Measurements from ENCODE around the gene DNAH11. TPM values are rescaled to one million over a fixed set of nuclear protein-coding genes. Genes with fewer than 3 reads are reported as not detected.

DNAH11 gene
- total and polyA plus RNA-seq, 2 of the 4 experiments (the other 2 are of a cell fraction): not detected

GRCh38 chr7:21548491-21548890, 5.7 kb downstream of the DNAH11 start:
- Histone ChIP-seq H2AK5ac (ENCODE audit: low read depth, low read length) (no peak overlapping the region), H3K9me3 (ENCODE audit: control insufficient read depth, insufficient read depth, low read length) (no peaks in the 10 kb centered on the region), H3K23ac (ENCODE audit: low read depth, low read length) (no peak overlapping the region), H2AK9ac (replicated peaks; ENCODE audit: low read depth, low read length, poor library complexity) (no peak overlapping the region), H3K4me3 (ENCODE audit: insufficient read depth, low read depth, low read length) (no peak overlapping the region), H3K4me2 (ENCODE audit: low read depth, low read length) (no peak overlapping the region), H3K9ac (ENCODE audit: low read depth, low read length) (no peak overlapping the region), H3K18ac (ENCODE audit: low read depth, low read length) (no peak overlapping the region), H3K79me1 (ENCODE audit: low read depth in 1 of 2, low read length in 2 of 2) (no peaks in the 10 kb centered on the region), H2AFZ (replicated peaks; ENCODE audit: low read length, poor library complexity) (no peak overlapping the region), H4K5ac (ENCODE audit: low read depth, low read length) (no peak overlapping the region), H2BK120ac (ENCODE audit: low read depth, low read length) (no peak overlapping the region), H3K4me1 (ENCODE audit: control insufficient read depth, insufficient read depth, low read length) (no peaks in the 10 kb centered on the region; the same call in 1 of the 2 replicates), H3K56ac (ENCODE audit: extremely low read depth, insufficient read depth, low read length) (no peak overlapping the region), H3K27ac (ENCODE audit: insufficient read depth, low read length) (no peak overlapping the region), H4K8ac (ENCODE audit: low read depth in 2 of 2, low read length in 2 of 2) (no peak overlapping the region), H4K91ac (ENCODE audit: insufficient read depth, low read depth, low read length) (no peak overlapping the region), H2BK5ac (ENCODE audit: low read depth, low read length, poor library complexity, severe bottlenecking) (no peak overlapping the region), H3K9me1 (ENCODE audit: insufficient read depth, low read length) (no peaks in the 10 kb centered on the region), H3K14ac (replicated peaks; ENCODE audit: low read depth, low read length) (no peak overlapping the region), H2BK20ac (ENCODE audit: low read depth, low read length) (no peak overlapping the region), H3K27me3 (ENCODE audit: control insufficient read depth, insufficient read depth, low read length) (peaks cover 6% of the 10 kb centered on the region), H4K20me1 (ENCODE audit: insufficient read depth, low read length) (no peaks in the 10 kb centered on the region), H3K4ac (ENCODE audit: low read depth, low read length) (no peak overlapping the region), H2BK15ac (ENCODE audit: low read depth, low read length) (no peak overlapping the region), H3K36me3 (ENCODE audit: control insufficient read depth, insufficient read depth, low read length) (no peaks in the 10 kb centered on the region)
- no peak for TF ChIP-seq NFE2L2 (IDR thresholded peaks at IDR 0.05; ENCODE audit: low read depth, low read length)
- TF ChIP-seq POLR2A (IDR thresholded peaks at IDR 0.05; ENCODE audit: low read depth, low read length): no peak
- TF ChIP-seq USF2 (IDR thresholded peaks at IDR 0.05; ENCODE audit: low read depth, low read length): no peak
- TF ChIP-seq MAZ (IDR thresholded peaks at IDR 0.05; ENCODE audit: borderline replicate concordance, low read depth, low read length): no peak
- dilution Hi-C loops (cut with HindIII; ENCODE audit: low sequenced_read_pairs, unreplicated experiment) (no loop called here), intact Hi-C loops (cut with micrococcal nuclease) (no loop called here), in situ Hi-C loops (cut with MboI; ENCODE audit: low sequenced_read_pairs) (no loop called here)
- no TSS peak for BruUV-seq (replicated peaks)
- ChIA-PET POLR2A (ENCODE audit: unreplicated experiment) (no interaction called here), CTCF (no interaction called here)
- ATAC-seq (ENCODE audit: low read depth) (no peak), DNase-seq (no peak)
- no CpG with 5 or more reads among the region's 3 CpGs for WGBS, 2 experiments (ENCODE audit: extremely low coverage in 2 of 2, insufficient read length in 1 of 2)

All from IMR-90 (cell line).